ENCODE results near the gene TFF2.
A peak's percentile ranks its signal among the peaks of the same experiment; 100 is the strongest.

Gene TFF2

GRCh38 chr21:42302794-42303193, 48.0 kb downstream of the TFF2 start:
- no peak for ATAC-seq
- no peaks in the 10 kb centered on the region for H3K4me1 Mint-ChIP-seq
- H3K9me3 Mint-ChIP-seq, result no peaks in the 10 kb centered on the region
- no peaks in the 10 kb centered on the region for H3K36me3 Mint-ChIP-seq
- DNase-seq (ENCODE audit: low spot score in 2 of 2), result no peak
- no peak overlapping the region for H3K27ac Mint-ChIP-seq
- H3K4me3 Mint-ChIP-seq, result no peak overlapping the region

DNA sequence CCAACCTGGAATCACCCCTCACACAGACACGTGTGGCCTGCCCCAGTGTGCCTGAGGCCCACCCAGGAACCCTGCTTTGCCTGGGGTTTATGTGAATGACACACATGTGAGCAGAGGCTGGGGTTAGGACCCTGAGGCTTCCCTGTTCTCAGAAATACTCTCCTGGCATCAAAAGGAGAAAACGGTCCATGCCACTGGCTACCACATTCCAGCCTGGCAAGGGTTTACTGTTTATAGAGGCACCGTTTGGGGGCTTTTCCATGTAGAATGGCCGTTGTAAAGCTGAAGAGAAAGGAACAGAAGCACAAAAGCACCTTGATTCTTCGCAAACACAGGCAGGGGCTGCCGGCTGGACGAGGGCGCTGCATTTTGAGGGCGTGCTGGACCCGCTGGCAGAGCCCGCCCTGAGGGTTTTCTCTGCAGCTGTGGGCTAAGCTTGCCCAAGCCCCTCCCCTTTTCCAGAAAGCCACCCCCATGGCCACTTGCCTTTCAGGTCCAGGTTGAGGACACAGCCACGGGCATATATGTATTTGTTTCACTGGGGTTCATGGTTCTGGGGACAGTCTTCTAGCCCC, 48.6 kb downstream of the TFF2 start:
- H3K27ac Mint-ChIP-seq, result no peak overlapping the region
- no peak overlapping the region for H3K4me3 Mint-ChIP-seq
- no peak for DNase-seq (ENCODE audit: low spot score in 2 of 2)

DNA sequence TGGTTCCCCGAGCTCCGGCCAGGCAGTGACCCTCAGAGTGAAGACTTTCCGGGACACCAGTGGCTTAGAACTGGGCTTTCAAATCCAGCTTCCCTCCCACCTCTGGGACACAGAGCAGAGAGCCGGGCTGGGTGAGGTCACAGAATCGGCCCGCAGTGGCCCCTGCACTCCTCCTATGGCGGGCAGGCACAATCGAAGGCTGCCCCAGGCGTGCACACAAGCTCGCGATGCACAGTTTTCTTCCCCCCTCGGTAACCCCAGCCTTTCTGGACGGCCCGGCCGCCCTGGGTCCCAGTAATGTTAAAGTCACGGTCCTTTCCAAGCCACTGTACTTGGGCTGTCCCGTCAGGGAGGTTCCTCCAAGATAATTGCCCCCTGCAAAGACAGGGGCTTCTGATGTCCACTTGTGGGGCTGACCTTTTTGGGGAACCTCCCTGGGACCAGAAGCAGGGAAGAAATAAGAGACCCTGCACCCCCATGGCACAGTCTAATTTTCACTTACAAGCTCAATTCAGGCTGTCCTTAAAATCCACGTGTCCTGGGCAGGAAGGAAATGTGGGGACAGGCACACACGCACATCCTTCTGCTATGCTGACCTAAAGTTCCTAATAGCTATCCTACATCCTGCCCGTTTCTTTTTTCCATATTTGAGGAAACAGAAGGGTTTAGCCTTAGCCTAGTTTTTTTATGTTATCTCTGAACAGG, 49.3 kb downstream of the TFF2 start:
- no peak for DNase-seq (ENCODE audit: low spot score in 2 of 2)
- ATAC-seq, result no peak
- Mint-ChIP-seq H3K36me3 (peaks cover 5% of the 10 kb centered on the region), H3K27ac (no peak overlapping the region), H3K9me3 (no peaks in the 10 kb centered on the region), H3K4me1 (no peaks in the 10 kb centered on the region), H3K4me3 (no peak overlapping the region)

More for the DNA sequence above, 48.6 kb downstream of the TFF2 start:
- Mint-ChIP-seq H3K4me1 (no peaks in the 10 kb centered on the region), H3K36me3 (no peaks in the 10 kb centered on the region), H3K9me3 (no peaks in the 10 kb centered on the region)
- no peak for ATAC-seq

GRCh38 chr21:42300956-42301355, 49.8 kb downstream of the TFF2 start:
- no peaks in the 10 kb centered on the region for H3K9me3 Mint-ChIP-seq
- ATAC-seq (no peak), DNase-seq (ENCODE audit: low spot score in 2 of 2) (no peak)
- H3K36me3 Mint-ChIP-seq, result peaks cover 5% of the 10 kb centered on the region
- H3K27ac Mint-ChIP-seq, result no peak overlapping the region
- no peaks in the 10 kb centered on the region for H3K4me1 Mint-ChIP-seq
- no peak overlapping the region for H3K4me3 Mint-ChIP-seq

DNA sequence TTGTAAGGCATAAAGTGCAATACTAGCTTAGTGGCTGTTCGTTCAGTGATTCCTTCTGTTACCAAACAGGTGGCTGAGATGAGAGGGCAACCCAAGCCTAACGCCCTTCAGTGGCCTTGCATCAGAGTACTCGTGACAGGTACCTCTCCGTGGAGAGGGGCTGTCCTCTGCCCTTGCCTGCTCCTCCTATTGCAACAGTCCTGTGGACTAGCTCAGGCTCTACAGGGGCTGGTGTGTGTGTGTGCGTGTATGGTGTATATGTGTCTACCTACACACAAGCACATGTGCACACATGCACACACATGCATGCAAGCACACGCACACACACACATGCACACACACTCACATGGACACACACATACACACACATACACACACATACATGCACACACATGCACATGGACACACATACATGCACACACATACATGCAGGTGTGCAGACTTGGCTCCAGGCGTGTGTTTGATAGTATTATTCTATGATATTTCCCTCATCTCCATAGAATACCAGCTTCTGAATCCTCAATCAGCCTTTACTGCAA, 50.7 kb downstream of the TFF2 start:
- Mint-ChIP-seq H3K9me3 (no peaks in the 10 kb centered on the region), H3K27ac (no peak overlapping the region), H3K4me1 (no peaks in the 10 kb centered on the region), H3K36me3 (peaks cover 11% of the 10 kb centered on the region), H3K4me3 (no peak overlapping the region)
- DNase-seq (ENCODE audit: low spot score in 2 of 2) (no peak), ATAC-seq (no peak)

GRCh38 chr21:42299324-42300044, 51.3 kb downstream of the TFF2 start:
- ATAC-seq (peak; percentile 82), DNase-seq (ENCODE audit: low spot score in 2 of 2) (peak in 1 of 2 donors; percentile 57)
- Mint-ChIP-seq H3K36me3 (peaks cover 12% of the 10 kb centered on the region), H3K4me1 (no peaks in the 10 kb centered on the region), H3K27ac (no peak overlapping the region), H3K4me3 (no peak overlapping the region), H3K9me3 (no peaks in the 10 kb centered on the region)

- no peaks in the 10 kb centered on the region for H3K4me1 Mint-ChIP-seq
- DNase-seq (ENCODE audit: low spot score in 2 of 2) (no peak), ATAC-seq (no peak)
- H3K9me3 Mint-ChIP-seq, result no peaks in the 10 kb centered on the region
- no peak overlapping the region for H3K4me3 Mint-ChIP-seq
- no peak overlapping the region for H3K27ac Mint-ChIP-seq
- H3K36me3 Mint-ChIP-seq, result peaks cover 12% of the 10 kb centered on the region
Observed at GRCh38 chr21:42298657-42299056, 52.1 kb downstream of the TFF2 start.

GRCh38 chr21:42298237-42298636, 52.6 kb downstream of the TFF2 start:
- no peak overlapping the region for H3K27ac Mint-ChIP-seq
- H3K9me3 Mint-ChIP-seq, result no peaks in the 10 kb centered on the region
- DNase-seq (ENCODE audit: low spot score in 2 of 2) (no peak), ATAC-seq (no peak)
- no peak overlapping the region for H3K4me3 Mint-ChIP-seq
- peaks cover 12% of the 10 kb centered on the region for H3K36me3 Mint-ChIP-seq
- H3K4me1 Mint-ChIP-seq, result no peaks in the 10 kb centered on the region

GRCh38 chr21:42297377-42297776, 53.4 kb downstream of the TFF2 start:
- ATAC-seq (no peak), DNase-seq (ENCODE audit: low spot score in 2 of 2) (no peak)
- peaks cover 12% of the 10 kb centered on the region for H3K36me3 Mint-ChIP-seq
- no peaks in the 10 kb centered on the region for H3K4me1 Mint-ChIP-seq
- H3K27ac Mint-ChIP-seq, result no peak overlapping the region
- no peaks in the 10 kb centered on the region for H3K9me3 Mint-ChIP-seq
- no peak overlapping the region for H3K4me3 Mint-ChIP-seq

GRCh38 chr21:42296501-42296900, 54.3 kb downstream of the TFF2 start:
- peak overlapping the region; percentile 52 for H3K27ac Mint-ChIP-seq
- DNase-seq (ENCODE audit: low spot score in 2 of 2), result no peak

More at GRCh38 chr21:42296501-42296900, 54.3 kb downstream of the TFF2 start:
- ATAC-seq, result no peak
- Mint-ChIP-seq H3K4me3 (no peak overlapping the region), H3K9me3 (no peaks in the 10 kb centered on the region), H3K36me3 (peaks cover 12% of the 10 kb centered on the region), H3K4me1 (no peaks in the 10 kb centered on the region)

All from stimulated activated effector memory CD8-positive, alpha-beta T cell treated with anti-CD3 and anti-CD28 coated beads, Interleukin-12 subunit alpha, Interleukin-12 subunit beta, amount 100 ng/mL, for 72 hours (primary cell).